ENCODE results near the gene CD93.

The CD93 gene

DNA sequence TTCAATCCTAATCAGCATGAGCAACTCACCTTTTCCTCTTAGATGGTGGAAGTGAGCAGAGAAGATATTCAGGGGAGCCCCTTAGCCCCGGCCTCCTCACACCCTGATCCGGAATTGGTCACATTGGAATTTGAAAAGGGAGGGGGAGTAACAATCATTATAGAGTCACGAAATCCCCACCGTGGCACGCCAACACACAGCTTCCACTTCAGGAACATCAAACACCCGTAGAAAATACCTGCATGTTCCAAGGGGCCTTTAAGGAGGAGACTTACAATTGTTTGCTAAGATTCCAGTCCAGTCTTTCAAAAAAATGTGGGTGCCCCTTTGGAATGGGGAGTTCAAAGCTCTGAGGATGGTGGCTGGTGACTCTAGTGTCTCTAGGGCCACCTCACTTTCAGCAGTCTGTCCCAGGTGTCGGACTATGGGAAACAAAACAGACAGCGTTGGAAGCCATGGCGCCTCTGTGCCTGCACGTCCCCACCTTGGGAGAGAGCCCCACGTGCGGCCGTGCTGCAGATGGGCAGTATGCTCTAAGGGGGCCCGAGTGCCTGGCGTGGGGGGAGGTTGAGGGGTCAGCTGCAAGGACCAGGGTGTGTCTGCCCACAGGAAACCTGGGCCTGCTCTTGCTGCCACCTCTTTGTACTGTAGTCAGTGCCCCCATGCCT is 2.4 kb downstream of the CD93 start:
- no peak for DNase-seq (ENCODE audit: low read depth, low spot score)

DNA sequence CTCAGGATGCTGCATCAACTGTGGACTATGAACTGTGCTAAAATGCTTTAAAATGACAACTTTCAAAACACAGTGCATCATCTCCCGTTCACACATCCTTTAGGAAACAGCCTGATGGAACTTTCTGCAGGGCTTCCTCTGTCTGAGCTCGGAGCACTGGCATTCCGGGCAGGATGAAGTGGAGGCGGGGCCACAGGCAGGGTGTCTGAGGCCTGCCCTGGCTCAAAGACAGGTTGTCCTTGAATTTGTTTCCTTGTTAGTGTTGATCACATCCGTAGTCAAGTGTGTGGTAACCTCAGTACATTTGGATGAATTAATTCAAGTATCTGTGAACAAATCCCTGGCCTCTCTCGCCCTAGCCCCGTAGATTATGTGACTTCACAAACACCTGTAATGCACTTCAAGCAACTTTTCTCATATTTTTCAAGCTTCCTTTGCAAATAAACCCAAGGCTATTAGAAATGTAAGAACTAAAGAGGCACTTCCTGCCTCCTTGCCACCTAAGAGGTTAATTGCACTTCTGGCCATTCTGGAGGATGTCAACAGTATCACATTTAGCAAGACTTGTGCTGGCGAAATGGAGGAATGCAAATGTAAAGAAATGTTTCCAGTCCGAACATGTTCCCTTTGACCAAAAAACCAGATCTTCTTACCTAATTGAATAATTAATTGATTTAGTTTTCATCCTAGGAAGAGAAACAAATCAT is 3.1 kb downstream of the CD93 start:
- DNase-seq (ENCODE audit: low read depth, low spot score), result no peak

DNA sequence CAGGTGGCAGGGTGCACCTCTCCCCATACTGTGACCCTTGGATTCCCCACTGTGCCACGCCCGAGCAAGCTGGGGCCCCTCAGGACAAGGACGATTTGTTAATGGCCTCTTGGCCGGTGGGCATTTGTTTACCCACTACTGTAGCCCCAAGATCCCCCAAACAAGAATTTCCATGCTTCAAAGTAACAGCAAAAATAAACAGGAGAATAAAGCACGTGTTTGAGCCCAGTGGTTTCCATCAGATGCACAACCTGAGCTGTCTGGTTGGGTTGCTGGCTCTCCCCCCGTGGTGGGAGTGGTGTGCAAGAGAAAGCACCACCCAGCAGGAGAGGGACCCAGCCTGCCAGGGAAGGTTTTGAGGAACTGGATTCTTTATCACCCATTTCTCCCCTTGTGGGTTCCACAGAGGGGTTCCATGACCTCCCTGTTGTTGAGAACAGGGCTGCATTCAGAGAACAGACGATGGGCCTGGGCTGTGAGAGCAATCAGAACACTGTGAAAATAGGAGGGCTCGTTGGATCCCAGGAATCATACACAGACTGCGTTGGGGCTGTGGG is 4.8 kb downstream of the CD93 start:
- DNase-seq (ENCODE audit: low read depth, low spot score), result no peak

DNA sequence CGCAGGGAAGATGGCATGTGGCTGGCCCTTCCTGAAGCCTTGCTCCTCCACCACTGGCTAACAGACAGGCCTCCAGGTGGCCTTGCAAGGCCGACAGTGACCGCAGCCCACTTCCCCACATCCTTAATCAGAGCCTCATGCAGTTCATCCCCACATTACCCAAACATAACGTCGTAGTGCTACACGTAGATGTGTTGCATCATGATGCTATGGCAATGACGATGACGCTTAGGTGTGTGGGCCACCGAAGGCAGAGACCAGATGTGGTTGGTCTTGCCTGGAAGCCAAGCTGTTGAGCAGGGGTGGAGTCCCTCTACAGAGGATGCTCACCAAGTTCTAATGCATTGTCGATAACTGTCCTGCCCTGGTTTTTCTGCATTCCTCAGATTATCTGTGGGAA is 5.6 kb downstream of the CD93 start:
- DNase-seq (ENCODE audit: low read depth, low spot score), result no peak

DNA sequence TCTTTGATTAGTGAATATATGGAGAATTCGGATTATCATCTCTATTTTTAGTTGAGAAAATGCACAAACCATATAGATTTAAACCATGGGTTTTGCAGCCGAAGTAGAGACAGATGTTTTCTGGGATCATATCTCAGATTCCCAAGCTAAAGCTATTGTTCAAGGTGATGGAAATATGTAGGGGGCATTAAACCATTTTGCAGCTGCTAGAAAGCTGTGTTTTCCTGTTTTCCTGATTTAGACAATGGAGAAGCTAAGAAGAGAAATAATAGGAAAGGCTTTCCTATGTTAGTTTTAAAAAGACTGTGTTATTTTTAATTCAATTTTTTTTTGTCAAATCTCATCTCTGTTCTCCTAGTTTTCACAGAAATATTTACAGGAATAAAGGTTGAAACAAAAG is 6.2 kb downstream of the CD93 start:
- no peak for DNase-seq (ENCODE audit: low read depth, low spot score)

DNA sequence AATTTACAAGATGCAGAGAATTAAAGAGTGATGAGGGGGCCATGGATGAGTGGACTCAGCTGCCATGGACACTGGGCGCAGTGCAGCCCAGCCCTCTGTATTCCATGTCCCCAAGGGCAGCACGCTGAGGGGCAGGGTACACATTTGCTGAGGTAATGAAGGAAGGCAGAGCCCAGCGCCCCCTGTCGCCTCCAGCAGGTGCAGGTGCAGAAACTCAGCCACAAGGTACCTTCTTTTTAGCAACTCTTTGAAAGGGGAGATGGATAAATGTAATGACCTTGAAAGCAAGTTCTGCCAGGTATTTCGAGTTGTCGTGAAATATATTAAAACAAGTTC is 7.1 kb downstream of the CD93 start:
- no peak for DNase-seq (ENCODE audit: low read depth, low spot score)

DNA sequence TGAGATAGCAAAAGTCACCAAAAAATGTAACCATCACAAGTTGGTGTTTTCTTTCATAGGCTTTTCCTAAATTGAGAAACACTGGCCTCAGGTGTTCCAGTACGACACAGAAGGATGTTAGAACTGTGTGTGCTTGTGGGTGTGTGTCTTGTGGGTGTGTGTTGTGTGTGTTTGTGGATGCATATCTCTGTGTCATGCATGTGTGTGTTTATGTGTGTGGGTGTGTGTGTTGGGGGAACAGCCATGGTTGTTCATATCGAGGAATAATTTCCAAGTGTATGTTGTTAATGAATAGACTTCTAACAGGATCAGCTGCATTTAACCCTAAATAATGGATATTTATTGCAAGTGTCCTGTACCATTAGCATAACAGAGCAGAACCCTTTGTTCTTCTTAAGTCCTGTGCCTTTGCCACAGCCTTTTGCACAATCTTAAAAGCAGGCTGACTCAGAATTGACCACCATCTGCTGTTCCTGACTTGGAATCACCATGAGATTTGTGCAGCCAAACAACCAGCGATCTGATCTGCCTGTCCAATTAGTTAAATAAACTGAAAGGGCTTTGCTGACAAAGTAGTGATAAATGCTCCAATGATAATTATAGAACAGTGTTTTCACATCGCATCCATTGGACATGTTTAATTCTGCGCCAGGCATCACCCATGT is 7.6 kb downstream of the CD93 start:
- no peak for DNase-seq (ENCODE audit: low read depth, low spot score)

DNA sequence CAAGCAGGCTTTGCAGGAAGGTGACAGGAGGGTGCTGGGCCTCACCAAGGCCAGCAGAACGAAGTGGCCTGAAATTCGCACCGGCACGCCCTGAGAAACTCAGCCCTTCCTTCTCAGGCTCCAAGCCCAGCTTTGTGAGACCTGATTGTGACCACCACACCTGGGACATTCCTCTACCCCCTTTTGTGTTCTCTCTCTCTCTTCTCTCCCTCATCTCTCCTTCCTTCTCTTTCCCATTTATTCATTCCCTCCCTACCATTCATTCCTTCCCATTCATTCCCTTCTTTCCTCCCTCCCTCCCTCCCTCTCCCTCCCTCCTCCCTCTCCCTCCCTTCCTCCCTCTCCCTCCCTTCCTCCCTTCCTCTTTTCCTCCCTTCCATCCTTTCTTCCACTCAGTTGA is 8.8 kb downstream of the CD93 start:
- no peak for DNase-seq (ENCODE audit: low read depth, low spot score)

DNA sequence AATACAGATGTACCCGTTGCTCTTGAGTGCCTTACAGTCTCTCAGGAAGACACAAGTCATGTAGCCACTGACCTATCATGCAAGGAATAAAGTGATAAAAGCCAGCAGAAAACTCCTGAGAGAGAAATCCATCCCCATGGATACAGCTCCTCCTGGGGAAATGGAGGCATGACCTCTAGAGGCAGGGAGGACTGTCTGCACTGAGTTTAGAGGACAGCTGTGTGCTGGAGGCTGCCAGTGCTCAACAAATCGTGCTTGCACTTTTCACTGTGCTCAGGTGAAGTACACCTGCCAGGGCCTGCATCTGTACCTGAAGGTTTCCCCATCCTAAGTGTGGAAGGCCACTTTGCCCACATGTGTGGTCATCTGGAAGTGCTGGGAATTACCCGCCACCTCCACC is 12.1 kb downstream of the CD93 start:
- no peak for DNase-seq (ENCODE audit: low read depth, low spot score)

DNA sequence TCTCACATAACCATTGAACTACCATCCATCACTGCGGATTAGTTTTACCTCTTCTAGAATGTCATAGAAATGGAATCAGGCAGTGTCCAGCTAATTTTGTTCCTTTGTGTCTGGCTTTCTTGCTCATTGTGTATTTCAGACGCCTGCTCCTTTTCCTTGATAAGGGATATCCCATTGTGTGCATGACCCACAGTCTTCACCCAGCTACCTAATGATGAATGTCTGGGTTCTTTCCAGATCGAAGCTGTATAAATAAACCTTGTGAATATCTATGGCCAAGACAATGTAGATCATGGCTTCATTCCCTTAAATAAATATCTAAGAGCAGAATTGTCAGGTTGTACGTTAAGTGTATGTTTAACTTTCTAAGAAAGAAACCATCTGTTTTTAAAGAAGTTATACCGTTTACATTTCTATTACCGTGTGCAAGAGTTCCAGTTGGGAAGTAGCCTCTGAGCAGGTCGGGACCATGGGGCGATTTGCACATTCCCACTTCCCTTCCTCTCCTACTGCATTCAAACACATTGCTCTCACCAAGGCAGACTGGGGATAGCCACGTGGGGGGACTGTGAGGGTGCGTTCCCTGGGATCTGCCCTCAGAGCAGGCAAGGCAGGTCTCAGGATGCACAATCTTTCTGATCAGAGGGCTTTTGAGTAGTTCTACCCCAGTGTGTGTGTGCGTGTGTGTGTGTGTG is 13.1 kb downstream of the CD93 start:
- DNase-seq (ENCODE audit: low read depth, low spot score), result no peak

DNA sequence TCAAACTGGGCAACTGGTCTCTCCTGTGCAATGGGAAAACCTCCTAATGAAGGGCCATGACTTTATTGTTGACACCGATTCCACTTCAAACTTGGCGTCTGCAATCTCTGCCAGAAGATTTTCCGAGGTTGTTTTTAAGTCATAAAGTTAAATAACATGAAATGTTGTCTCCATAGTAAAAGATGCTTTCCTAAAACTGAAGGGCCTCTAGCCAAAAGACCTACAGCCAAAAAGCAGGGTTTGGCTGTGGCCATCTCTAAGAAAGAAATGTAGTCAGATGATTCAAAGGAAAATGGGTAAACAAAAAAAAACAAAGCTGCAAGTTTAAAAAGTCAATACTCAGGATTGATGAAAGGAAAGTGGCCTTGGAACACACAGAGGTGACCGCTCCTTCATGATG is 14.1 kb downstream of the CD93 start:
- no peak for DNase-seq (ENCODE audit: low read depth, low spot score)

DNA sequence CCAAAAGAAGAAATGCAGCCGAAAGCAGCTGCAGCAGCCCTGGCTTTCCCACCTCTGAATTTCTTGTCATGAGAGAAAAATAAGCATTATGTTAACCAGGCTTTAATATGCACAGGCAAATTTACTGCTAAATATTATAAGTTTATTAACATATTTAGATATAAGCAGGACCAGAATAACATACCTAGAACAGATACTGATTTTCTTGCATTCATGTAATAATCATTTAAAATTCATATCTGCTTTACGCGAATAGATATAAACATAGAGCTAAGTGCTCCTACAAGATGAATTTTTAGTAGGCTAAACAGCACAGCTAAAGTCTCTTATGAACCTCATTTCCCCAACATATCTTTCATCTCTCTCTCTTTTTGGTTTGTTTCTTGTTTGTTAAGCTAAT is 14.7 kb downstream of the CD93 start:
- DNase-seq (ENCODE audit: low read depth, low spot score), result no peak

DNA sequence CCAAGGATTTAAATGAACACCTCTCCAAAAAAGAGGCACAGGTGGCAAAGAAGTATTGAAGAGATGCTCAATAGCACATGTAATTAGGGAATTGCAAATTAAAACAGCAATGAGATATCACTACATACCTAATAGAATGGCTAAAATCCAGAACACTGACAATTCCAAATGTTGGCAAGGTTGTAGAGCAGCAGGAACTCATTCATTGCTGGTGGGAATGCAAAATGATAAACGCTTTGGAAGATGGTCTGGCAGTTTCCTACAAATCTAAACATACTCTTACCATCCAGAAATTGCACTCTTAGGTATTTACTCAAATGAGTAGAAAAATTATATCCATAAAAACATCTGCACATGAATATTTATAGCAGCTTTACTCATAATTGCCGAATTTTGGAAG is 17.0 kb downstream of the CD93 start:
- no peak for DNase-seq (ENCODE audit: low read depth, low spot score)

DNA sequence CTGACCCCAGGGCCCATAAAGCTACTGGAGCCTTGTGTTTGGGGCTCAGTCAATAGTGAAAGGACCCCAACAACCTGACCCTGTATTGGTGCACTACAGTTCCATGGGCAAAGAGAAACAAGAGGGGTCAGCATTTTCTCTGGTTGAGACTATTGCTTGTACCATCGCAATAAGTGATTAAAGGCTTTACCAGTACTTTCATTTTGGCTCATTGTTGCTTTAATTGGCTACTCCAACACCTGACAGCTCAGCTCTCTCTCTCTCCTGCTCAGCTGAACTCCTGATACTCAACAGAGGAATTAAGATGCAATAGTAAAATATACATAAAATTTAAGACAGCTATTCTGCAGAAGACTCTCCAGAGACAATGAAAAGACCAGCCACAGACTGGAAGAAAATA is 17.8 kb downstream of the CD93 start:
- DNase-seq (ENCODE audit: low read depth, low spot score), result no peak

DNA sequence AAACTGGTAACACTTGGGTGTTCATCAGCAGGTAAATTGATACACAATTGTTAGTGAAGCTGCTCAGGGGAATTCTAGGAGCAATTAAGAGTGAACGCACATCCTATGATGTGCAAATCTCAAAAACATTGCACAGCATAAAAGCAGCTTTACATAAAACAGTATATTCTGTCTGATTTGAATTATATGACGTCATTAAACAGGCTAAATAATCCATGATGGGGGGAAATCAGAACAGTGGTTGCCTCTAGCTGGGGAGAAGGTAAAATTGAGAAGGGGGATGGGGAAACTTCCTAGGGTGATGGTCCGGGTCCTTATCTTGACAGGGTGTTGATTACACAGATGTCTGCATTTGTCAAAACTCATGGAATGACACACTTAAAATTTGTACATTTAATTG is 19.4 kb downstream of the CD93 start:
- DNase-seq (ENCODE audit: low read depth, low spot score), result no peak

DNA sequence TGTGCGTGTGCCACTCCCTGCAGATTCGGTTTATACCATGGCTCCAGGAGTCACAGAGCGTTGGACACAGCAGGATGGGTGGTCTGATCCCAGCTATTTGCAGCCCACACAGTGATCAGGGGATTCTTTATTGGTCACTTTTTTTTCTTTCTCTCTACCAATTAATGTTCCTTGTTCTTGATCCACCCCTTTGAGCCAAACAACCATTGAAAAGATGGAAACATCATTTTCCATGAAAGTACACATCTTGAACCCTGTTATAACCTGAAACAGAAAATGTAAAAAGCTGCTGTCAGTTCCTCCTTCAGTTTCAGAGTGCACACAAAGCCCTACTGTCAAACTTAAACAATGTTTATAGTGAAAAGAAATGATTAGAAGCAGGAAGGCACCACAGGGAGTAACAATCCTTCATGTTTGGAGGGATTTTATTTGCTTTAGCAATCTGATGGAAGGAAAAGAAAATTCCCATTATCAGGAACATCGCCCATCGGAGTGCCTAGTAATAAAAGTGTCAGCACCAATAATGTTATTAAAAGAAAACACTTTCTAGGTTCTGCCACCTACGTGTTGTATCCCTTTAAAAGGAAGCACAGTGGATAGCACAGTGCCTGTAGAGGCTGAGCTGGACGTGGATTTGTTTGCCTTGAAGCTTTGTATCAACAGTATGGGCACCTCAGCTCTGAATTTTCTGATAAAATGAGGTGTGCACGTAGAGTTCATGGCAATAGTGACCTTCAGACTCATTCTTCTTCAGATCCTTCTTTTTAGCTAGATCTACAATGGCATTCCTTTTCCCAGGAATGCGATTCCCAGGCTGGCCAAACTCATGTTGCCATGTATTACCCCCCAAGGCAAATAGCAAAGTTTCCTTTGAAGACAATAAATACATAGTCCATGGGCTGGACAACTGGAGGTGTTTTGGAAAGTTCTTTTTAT is 20.6 kb downstream of the CD93 start:
- DNase-seq (ENCODE audit: low read depth, low spot score), result no peak

DNA sequence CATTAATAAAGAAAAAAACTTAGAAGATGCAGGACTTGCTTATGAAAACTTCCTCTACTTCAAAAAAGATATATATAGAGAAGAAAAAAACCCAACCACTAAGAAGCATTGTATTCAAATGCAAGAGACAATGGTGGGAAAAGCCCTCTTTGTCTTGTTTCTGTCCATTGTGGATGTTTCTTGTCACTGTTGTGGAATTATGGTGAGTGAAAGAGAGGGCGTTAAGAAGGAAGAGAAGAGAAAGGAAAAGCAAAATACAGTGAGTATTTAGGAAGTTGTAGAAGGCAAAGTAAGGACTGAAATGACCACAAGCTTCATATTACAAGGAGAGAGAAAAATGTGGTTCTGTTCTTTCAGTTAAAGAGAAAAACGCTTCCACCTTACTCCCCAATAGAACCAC is 22.5 kb downstream of the CD93 start:
- no peak for DNase-seq (ENCODE audit: low read depth, low spot score)

DNA sequence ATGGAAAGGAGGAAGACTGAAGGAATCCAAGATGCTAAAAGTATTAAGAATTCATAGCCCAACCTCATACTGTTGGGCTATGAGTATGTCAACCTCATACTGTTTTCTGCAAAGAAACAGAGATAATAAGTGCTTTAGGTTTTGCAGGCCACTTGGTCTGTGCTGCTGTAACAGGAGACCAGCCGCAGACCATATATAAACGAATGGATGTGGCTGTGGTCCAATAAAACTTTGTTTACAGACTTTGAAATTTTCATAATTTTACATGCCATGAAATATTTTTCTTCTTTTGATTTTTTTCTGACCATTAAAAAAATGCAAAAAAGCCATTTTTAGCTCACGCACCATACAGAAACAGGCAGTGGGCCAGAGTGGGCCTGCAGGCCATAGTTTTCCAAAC is 23.0 kb downstream of the CD93 start:
- no peak for DNase-seq (ENCODE audit: low read depth, low spot score)

DNA sequence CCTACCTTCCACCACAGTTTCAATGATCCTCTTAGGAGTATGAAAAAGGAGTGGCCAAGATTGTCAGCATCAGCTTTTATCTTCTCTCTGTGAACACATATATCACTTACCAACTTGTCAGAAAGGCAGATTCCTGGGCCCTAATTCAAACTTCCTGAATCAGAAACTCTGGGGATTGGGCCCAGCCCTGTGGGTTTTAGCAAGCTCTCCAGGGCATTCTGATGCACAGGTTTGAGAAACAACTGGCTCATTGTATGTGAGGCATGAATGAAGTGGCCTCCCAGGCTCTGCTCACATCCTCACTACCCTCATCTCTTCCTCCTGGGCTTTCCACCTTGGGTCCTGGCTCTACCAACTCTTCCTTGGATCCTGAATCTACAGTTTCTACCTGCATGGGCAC is 23.5 kb downstream of the CD93 start:
- DNase-seq (ENCODE audit: low read depth, low spot score), result no peak

DNA sequence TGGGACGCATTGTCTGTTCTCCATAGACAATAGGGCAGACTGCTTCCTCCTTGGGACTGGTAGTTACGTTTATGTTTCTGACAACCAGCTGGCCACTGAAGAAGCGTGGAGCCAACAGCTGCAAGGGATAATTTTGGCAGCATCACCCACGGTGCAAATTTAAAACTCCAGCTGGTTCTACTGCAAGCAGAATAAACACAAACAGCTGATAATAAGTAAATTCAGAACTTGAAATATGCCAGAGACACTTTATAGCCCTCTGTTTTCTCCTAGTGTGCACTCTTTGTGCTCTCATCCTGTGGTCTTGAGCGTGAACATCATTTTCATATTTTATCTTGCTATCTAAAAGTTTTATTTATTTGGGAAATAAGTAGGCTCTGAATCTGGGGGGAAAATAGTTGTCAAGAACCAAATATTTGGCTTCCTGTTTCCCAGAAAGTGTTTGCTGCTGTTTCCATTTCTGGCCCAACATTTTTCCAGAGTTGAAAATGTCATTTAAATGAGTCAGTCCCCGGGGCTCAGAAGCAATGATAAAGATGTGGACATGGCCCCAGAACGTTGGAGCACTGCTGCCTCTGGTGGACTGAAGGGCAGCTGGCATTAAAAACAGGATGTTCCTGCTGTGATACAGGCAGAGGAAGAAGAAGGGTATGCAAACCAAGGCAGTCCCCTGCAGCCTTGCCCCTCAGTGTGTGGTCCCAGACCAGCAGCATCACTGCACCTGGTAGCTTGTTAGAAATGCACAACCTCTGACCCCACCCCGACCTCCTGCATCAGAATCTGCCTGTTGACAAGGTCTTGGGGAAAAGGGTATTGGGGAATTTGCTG is 24.2 kb downstream of the CD93 start:
- peak; percentile 75 for DNase-seq (ENCODE audit: low read depth, low spot score)
